ENCODE measurements around the gene LGALS7. TPM values are rescaled to one million over a fixed set of nuclear protein-coding genes. Genes with fewer than 3 reads are reported as not detected.

The LGALS7 gene
- total and polyA plus RNA-seq, 2 of the 4 experiments (the other 2 are of a cell fraction) = not detected

- POLR2A ChIA-PET (ENCODE audit: unreplicated experiment) = no interaction called here
- no peak overlapping the region for H2BK5ac ChIP-seq (ENCODE audit: low read depth, low read length, poor library complexity, severe bottlenecking)
- intact Hi-C loops (cut with micrococcal nuclease) (no loop called here), dilution Hi-C loops (cut with HindIII; ENCODE audit: low sequenced_read_pairs, unreplicated experiment) (no loop called here), in situ Hi-C loops (cut with MboI; ENCODE audit: low sequenced_read_pairs) (loop anchor here (25.0 kb wide), 1 partner anchor 187 kb away; the partner anchor contains the start of gene CCER2)
- no peak overlapping the region for H3K4me3 ChIP-seq (ENCODE audit: insufficient read depth, low read depth, low read length)
- BruUV-seq (replicated peaks) = no TSS peak
- no peak overlapping the region for H2BK120ac ChIP-seq (ENCODE audit: low read depth, low read length)
- no peak overlapping the region for H4K5ac ChIP-seq (ENCODE audit: low read depth, low read length)
- H3K79me1 ChIP-seq (ENCODE audit: low read depth in 1 of 2, low read length in 2 of 2) = peaks cover 33 to 52% of the 10 kb centered on the region in 2 experiments
- CTCF ChIA-PET = no interaction called here
- no peak overlapping the region for H3K4ac ChIP-seq (ENCODE audit: low read depth, low read length)
- peaks cover 89% of the 10 kb centered on the region for H3K36me3 ChIP-seq (ENCODE audit: control insufficient read depth, insufficient read depth, low read length)
- H2AK9ac ChIP-seq (replicated peaks; ENCODE audit: low read depth, low read length, poor library complexity) = no peak overlapping the region
- no peak overlapping the region for H3K23ac ChIP-seq (ENCODE audit: low read depth, low read length)
- H3K18ac ChIP-seq (ENCODE audit: low read depth, low read length) = no peak overlapping the region
- no peak overlapping the region for H3K14ac ChIP-seq (replicated peaks; ENCODE audit: low read depth, low read length)
- H4K20me1 ChIP-seq (ENCODE audit: insufficient read depth, low read length) = peaks cover 22% of the 10 kb centered on the region
- no peak overlapping the region for H4K8ac ChIP-seq (ENCODE audit: low read depth in 2 of 2, low read length in 2 of 2)
- H3K9me1 ChIP-seq (ENCODE audit: insufficient read depth, low read length) = no peaks in the 10 kb centered on the region
- H2BK20ac ChIP-seq (ENCODE audit: low read depth, low read length) = no peak overlapping the region
- no peak overlapping the region for H2AFZ ChIP-seq (replicated peaks; ENCODE audit: low read length, poor library complexity)
- H2BK15ac ChIP-seq (ENCODE audit: low read depth, low read length) = no peak overlapping the region
- H2AK5ac ChIP-seq (ENCODE audit: low read depth, low read length) = no peak overlapping the region
- H3K56ac ChIP-seq (ENCODE audit: extremely low read depth, insufficient read depth, low read length) = no peak overlapping the region
- no peaks in the 10 kb centered on the region for H3K27me3 ChIP-seq (ENCODE audit: control insufficient read depth, insufficient read depth, low read length)
- no peak overlapping the region for H3K9ac ChIP-seq (ENCODE audit: low read depth, low read length)
- no peak overlapping the region for H3K27ac ChIP-seq (ENCODE audit: insufficient read depth, low read length)
- H3K4me2 ChIP-seq (ENCODE audit: low read depth, low read length) = no peak overlapping the region
- DNase-seq = no peak
- no peak for ATAC-seq (ENCODE audit: low read depth)
- WGBS, 2 experiments (ENCODE audit: extremely low coverage in 2 of 2, insufficient read length in 1 of 2) = 85% methylated on average over 5 of the region's 21 CpGs; no CpG with 5 or more reads in 1 of the 2 experiments
- 0 out of 2 replicates have a peak, but pooled peaks cover 2% of the 10 kb centered on the region for H3K4me1 ChIP-seq (ENCODE audit: control insufficient read depth, insufficient read depth, low read length)
- H3K9me3 ChIP-seq (ENCODE audit: control insufficient read depth, insufficient read depth, low read length) = no peaks in the 10 kb centered on the region
- no peak overlapping the region for H4K91ac ChIP-seq (ENCODE audit: insufficient read depth, low read depth, low read length)
- TF ChIP-seq MXI1 (IDR thresholded peaks at IDR 0.05; ENCODE audit: borderline replicate concordance, low read depth, low read length) = no peak
- no peak for TF ChIP-seq FOS (IDR thresholded peaks at IDR 0.05; ENCODE audit: low read depth, low read length)
- TF ChIP-seq CEBPB (IDR thresholded peaks at IDR 0.05; ENCODE audit: low read depth, low read length) = no peak
- TF ChIP-seq RFX5 (IDR thresholded peaks at IDR 0.05; ENCODE audit: low read depth, low read length) = no peak
- TF ChIP-seq POLR2A (IDR thresholded peaks at IDR 0.05; ENCODE audit: low read depth, low read length) = no peak
- TF ChIP-seq NFE2L2 (IDR thresholded peaks at IDR 0.05; ENCODE audit: low read depth, low read length) = no peak
- no peak for TF ChIP-seq MAFK (IDR thresholded peaks at IDR 0.05; ENCODE audit: low read depth, low read length)
- TF ChIP-seq SMC3 (IDR thresholded peaks at IDR 0.05; ENCODE audit: low read depth, low read length) = no peak
- TF ChIP-seq RCOR1 (IDR thresholded peaks at IDR 0.05; ENCODE audit: insufficient replicate concordance, low read length) = no peak
- TF ChIP-seq RAD21 (IDR thresholded peaks at IDR 0.05; ENCODE audit: low read length) = no peak
- TF ChIP-seq, protein P1, sequence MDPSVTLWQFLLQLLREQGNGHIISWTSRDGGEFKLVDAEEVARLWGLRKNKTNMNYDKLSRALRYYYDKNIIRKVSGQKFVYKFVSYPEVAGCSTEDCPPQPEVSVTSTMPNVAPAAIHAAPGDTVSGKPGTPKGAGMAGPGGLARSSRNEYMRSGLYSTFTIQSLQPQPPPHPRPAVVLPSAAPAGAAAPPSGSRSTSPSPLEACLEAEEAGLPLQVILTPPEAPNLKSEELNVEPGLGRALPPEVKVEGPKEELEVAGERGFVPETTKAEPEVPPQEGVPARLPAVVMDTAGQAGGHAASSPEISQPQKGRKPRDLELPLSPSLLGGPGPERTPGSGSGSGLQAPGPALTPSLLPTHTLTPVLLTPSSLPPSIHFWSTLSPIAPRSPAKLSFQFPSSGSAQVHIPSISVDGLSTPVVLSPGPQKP (IDR thresholded peaks at IDR 0.05; ENCODE audit: borderline replicate concordance, low read depth, low read length) = no peak
- TF ChIP-seq, protein P2, sequence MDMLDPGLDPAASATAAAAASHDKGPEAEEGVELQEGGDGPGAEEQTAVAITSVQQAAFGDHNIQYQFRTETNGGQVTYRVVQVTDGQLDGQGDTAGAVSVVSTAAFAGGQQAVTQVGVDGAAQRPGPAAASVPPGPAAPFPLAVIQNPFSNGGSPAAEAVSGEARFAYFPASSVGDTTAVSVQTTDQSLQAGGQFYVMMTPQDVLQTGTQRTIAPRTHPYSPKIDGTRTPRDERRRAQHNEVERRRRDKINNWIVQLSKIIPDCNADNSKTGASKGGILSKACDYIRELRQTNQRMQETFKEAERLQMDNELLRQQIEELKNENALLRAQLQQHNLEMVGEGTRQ (IDR thresholded peaks at IDR 0.05; ENCODE audit: low read depth, low read length) = no peak
- TF ChIP-seq CHD1 (IDR thresholded peaks at IDR 0.05; ENCODE audit: low read depth, low read length) = no peak
- no peak for TF ChIP-seq CTCF (conservative IDR thresholded peaks at IDR 0.05; ENCODE audit: low read depth, low read length)
- no peak for TF ChIP-seq BHLHE40 (IDR thresholded peaks at IDR 0.05; ENCODE audit: low read depth, low read length)
Observed at GRCh38 chr19:38725469-38726283, 47.6 kb downstream of the LGALS7 start.
